HUDEP-2 (cell line): Measurements from ENCODE around the gene TRAF4.

ENCODE experiments used
- DNase-seq, 76 experiments: peaks; one replicate each; lab custom pipeline; 2025; ENCODE audit not compliant: unreplicated experiment in 76 of 76; lab: John Stamatoyannopoulos, UW

TRAF4 gene, protein sequence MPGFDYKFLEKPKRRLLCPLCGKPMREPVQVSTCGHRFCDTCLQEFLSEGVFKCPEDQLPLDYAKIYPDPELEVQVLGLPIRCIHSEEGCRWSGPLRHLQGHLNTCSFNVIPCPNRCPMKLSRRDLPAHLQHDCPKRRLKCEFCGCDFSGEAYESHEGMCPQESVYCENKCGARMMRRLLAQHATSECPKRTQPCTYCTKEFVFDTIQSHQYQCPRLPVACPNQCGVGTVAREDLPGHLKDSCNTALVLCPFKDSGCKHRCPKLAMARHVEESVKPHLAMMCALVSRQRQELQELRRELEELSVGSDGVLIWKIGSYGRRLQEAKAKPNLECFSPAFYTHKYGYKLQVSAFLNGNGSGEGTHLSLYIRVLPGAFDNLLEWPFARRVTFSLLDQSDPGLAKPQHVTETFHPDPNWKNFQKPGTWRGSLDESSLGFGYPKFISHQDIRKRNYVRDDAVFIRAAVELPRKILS

DNA sequence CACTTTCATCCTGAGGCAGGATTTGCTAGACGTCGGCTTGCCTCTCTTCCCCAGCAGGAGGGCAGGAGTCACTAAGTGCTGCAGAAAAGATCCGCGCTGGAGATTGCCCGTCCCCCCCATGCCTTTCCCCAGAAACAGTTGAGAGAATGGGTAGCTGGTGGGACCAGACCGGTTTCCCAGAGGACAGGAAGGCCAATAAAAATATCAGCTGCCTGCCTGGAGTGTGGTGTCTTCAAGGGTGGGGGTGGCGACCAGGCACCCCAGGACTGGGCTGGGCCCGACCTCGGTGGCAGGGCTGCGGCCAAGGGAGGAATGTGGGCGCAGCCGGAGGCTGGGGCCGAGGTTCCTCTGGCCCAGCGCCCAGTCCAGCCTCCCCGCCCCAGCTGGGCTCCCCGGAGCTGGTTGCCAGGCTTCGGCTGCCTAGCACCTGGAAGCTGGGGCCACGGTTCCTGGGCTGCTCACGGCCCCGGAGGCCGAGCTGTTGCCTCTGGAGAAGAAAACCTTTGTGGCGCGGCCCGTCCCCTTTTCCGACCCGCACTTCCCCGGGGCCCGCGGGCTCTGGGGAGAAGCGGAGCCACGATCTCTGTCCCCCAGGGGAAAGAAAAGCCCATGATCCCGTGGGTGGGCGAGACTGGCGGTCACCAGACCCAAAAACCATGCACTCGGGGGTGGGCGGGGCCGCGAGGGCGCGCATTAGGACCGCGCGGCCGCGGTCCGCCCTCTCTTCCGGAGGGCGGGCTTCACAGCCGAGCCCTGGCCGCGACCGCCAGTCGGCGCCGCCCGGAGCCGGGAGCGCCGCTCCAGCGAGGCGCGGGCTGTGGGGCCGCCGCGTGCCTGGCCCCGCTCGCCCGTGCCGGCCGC, at the start of gene TRAF4:
TSS of gene TRAF4 (plus strand) at position 769 of the 861 bp plus-strand sequence. CDS start 102 bp downstream, outside the sequence.
- DNase-seq = peak in 67 of 76 experiments; percentile 24 to 85 (median 67)

DNA sequence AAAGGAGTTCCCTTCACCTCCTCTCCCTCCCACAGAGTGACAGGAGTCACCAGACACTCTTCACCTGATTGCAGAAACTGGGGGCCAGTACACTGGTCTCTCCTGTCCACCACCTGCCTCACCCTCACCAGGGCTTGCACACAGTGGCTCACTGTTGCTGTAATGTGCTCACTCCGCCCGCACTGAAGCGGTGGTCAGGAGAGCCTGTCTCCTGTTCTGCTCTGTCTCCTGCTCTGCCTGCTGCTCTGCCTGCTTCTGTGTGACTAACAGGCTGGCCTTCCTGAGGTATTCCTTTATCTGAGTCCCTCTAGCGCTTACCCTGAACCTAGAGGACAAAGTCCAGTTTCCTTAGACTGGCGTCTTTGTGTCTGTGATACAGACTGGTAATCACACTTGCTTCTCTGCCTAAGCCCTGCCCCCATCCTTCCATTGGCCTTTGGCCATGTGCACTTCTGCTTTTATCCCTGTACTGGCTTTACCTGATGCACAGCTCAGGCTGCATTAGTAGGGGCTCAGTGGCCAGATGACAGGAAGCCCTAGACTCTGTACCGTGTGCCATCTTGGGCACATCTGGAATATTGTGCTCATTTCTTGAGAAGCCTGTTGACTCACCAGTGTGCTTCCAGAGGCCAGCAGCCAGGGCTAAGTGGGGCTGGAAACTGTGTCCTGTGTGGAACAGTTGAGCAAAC, 45.4 kb upstream of the TRAF4 start:
- DNase-seq = no peak

DNA sequence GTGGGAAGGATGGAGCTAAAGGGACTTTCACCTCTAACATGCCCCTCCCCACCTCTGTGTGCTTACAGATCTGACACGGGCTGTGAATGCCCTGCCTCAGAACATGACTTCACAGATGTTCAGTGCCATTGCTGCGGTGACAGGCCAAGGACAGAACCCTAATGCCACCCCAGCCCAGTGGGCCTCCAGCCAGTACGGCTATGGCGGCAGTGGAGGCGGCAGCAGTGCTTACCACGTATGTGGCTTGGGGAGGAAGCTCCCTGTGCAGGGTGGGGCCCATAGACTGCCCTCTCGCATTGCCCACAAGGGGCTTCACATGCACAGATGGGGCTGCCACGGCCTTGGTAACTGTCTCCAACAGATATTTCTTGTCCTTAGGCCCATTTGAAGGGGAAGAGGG, 43.5 kb upstream of the TRAF4 start:
- no peak for DNase-seq

- DNase-seq = no peak
Observed at GRCh38 chr17:28700830-28701492, 42.9 kb upstream of the TRAF4 start.

DNA sequence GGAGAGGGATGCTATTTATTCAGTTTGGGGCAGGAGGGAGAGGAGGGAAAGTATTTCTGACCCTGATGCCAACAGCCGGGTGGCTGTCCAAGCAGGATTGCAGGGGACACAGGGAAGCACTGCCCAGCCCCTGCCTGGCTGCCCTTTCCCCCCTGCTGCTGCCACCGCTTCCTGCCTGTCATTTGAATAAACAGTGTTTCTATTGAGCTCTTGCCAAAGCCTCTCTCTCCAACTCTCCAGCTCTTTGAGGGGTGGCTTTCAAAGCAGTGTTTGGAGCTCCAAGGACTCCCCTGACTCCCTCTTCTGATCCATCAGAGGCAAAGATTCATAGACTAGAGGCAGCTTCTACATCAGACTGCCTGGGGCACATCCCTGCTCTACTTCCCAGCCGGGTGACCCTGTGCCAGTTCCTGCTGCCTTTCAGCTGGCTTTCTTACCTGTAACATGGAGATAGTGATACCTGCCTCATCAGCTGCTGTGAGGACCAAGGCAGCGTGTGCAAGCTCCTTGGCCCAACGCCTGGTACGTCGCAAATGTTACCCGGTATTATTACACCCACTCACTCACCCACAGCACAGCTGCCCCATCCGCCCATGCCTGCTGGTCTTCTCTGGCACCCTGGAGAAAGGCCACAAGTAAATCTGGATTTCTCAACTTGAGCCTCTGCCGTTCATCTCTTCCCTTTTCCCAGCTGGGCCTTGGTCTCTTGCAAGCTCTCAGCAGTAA, 41.6 kb upstream of the TRAF4 start:
- DNase-seq = no peak

DNA sequence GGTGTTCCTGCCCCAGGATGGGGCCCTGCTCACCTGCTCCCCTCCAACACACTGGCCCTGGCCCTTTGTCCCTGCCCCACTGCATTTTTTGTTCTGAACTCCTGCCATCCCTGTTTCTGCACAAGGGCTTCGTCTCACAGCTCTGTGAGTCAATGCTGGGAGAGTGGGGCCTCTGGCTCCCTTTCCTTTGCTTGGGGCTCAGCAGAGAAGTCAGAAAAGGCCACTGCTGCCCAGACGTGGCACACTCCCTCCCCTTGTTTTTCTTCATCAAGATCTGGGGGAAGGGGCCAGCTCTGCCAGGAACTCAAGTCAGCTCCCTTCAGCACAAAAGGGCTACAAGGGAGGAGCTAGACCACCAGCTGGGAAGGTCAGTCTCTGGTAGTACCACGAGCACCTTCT, 41.1 kb upstream of the TRAF4 start:
- DNase-seq = no peak

DNA sequence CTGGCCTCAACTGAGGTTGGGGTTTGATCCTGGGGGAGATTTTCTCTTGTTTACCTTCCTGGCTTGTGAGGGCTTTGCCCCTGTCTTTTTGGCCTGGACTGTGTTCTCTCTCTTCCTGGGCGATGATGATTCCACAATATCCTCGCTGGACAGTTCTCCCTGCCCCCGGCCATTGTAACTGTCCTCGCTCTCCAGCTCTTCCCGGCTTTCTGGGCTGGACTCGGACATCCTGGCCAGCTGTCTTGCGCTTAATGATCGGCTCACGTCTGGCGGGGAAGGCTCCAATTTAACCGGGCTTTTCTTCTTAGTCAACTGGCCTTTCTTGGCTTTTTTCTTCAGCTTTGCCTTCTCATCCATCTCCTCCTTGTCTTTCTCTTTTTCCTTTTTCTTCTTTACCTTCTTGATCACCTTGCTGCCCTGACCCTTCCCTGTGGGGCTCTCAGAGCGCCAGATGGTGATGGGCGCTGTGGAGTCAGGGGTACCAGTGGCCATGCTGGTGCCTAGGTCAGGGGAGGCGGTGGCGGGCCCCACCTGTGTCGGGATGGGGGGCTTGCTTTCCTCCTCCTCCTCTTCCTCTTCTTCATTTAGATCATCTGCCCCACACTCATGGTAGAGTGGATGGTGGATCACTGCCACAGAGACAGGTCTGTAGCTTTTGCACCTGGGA, 40.1 kb upstream of the TRAF4 start:
- DNase-seq = no peak

DNA sequence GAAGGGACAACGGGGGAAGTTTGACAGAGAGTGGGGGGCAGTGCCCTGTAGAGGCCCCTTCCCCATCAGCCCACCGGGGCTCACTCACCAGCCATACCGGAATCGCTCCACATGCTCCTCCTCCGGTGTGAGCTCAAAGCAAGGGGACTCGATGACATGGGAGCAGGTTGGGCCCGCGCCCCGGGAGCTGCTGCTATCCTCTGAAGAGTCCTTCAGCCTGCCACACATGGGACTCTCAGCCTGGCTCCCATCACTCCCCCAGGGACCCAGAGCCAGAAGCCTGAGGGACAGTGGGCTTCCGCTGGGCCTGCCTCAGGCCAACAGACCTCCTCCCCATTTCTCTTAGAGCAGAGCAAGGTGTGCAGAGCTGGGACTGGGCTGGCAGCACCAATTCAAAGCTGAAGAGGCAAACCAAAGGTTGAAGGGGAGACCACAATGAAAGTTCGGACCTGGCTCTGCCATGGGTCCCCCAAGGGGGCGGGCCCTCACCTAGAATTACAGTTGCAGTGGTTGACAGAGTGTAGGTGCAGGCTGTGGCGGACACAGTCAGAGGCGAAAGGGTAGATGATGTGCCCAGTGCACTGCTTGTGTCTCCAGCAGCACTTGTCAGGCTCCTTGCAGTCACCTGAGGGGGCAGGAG, 39.5 kb upstream of the TRAF4 start:
- no peak for DNase-seq

DNA sequence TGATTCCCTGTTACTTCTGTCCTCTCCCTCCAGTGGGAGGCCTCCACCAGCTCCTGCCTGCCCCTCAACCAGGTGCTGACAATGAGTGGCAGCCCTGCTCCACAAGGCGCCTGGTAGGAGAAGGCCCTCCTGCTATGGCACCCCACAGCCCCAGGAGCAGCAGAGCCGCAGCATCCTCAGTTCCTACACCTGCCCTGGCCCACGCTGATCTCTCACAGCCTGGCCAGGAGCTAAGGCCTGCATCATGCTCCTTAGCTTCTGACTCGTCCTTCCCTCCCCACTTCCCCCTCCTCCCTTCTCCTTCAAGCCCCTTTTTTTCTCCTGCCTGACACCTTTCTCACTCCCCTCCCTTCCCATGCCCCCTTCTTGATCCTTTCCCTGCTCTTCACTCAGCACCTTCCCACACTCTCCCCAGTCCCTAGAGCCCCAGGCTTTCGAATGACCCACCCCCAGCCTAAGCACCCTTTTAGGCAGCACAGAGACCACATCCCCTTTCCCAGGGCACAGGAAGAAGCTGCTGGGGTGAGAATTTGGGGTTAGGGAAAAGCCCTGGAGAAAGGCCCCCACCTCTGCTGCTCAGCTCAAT, 38.6 kb upstream of the TRAF4 start:
- DNase-seq = no peak

DNA sequence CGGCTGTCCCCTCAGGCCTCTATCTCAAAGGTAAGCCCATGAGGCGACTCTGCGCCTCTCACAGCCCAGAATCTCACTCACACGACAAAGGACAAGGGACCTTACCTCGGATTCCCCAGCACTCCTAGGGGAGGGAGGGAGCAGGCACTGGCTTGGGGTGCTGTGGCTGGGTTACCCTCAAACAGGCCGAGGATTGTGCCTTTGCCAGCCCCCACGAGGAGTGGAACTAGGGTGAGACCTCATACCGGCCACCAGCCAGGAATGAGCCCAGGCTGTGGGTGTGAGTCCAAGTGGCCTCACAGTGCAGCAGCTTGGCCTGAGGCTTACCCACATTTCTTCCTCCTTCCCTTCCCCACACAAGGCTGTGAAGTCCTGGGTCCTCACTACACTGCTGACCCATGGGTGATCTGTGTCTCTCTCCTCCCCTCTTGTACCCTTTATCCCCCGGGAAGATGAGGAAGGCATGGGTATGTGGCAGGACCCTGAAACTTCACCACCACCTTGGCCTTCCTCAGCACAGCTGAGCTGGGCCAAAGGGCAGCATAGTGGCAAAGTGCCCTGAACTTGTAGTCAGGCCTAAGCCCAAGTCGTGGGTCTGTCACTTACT, 38.0 kb upstream of the TRAF4 start:
- no peak for DNase-seq

GRCh38 chr17:28706471-28707338, 37.1 kb upstream of the TRAF4 start:
- no peak for DNase-seq

DNA sequence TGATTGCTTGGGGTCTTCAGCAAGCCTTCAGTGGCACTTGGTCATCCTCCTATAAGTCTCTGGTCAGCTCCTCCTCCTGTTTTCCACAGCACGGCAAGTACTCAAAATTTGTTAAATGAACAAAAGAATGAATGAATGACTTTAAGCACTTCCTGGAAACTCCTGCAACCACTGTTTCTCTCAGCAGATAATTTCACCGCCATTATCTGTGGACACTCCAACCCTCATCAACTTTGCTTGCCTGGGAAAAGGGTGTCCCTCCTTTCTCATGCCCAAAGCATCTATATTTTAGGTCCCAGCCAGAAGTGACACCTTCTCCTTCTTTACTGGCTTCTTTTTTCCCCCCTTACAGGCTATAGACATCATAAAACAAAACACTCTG, 36.5 kb upstream of the TRAF4 start:
- DNase-seq = no peak

GRCh38 chr17:28710861-28711722, 32.7 kb upstream of the TRAF4 start:
- peak in 72 of 76 experiments; percentile 24 to 89 (median 71) for DNase-seq

GRCh38 chr17:28711723-28712031, 32.1 kb upstream of the TRAF4 start, which contains the start of gene PROCA1:
PROCA1 (minus strand) TSS chr17:28711888; CDS start chr17:28711660, 228 bp downstream.
- DNase-seq = peak in 9 of 76 experiments; percentile 14 to 50 (median 32)

DNA sequence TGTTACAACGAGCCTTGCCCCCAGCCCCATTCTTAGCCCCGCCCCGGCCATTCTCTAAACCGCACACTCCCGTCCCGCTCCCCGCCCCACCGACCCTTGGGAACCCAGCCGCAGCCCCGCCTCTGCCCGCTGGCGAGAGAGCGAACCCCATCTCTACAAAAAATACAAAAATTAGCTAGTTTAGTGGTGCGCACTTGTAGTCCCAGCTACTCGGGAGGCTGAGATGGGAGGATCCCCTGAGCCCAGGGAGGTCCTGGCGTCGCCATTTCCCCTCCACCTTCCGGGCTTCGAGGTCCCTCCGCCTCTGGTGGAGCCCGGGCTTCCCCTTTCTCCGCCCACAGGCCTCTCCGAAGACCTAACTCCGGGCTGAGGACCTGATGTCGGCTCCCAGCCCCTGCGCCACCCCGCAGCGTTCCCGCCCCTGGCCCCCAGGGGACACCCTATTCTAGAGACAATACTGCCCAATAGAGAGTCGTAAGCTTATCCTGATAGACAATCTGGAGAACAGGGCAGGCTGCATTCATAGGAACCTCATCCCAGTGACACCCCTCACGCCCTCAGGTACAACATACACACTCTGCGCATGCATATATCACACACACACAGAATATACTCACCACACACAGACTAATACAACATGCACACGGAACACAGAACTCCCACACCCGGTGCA, 31.6 kb upstream of the TRAF4 start:
- DNase-seq = peak in 20 of 76 experiments; percentile 10 to 50 (median 24)
